ENCODE data around the gene L2HGDH.

L2HGDH gene

DNA sequence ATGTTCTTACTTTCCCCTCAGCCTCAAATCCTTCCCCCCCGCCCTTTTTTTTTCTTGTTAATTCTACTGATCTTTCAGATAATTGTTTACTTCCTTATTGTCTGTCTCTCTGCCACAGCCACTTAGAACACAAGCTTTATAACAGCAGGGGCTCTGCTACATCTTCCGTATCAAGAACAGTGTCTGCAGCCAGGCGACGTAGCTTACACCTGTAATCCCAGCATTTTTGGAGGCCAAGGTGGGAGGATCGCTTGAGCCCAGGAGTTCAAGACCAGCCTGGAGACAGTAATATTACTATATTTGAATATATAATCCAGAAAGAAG is 86.1 kb downstream of the L2HGDH start:
- peak; percentile 1 for DNase-seq

DNA sequence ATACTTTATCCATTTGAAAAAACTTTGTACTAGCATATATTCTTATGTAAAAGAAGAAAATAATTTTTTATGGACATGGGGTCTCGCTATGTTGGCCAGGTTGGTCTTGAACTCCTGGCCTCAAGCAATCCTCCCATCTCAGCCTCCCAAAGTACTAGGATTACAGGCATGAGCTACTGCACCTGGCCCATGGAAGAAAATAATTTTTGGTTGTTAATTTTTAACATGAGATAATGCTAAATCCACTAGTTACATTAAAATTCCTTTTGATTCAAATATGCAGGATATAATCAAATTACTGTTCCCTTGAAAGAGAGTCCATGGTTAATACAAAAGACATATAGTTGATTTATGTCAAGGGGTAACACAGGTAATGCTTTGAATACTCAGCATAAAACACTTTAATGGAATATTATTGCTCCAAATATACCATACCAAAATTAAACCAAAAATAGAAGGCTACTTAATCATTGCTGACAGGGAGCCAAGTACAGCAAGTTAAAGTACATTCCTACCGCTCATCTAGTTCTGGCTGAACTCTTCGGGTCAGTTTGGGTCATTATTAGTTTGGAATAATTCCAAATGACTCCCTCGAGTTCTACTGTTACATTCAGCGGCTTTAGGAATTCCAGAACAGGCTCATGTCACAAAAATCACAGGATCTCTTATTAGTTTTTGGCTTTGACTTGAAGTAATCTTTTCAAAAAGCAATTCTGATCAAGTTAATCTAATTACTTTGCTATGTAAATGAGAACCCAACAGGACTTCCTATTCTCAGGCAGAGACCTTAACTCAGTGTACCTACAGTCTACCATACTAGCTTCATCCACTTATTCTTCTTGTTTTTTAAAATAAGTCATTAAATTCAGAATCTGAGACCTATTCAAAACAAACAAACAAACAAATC is 86.7 kb downstream of the L2HGDH start:
- DNase-seq = no peak

DNA sequence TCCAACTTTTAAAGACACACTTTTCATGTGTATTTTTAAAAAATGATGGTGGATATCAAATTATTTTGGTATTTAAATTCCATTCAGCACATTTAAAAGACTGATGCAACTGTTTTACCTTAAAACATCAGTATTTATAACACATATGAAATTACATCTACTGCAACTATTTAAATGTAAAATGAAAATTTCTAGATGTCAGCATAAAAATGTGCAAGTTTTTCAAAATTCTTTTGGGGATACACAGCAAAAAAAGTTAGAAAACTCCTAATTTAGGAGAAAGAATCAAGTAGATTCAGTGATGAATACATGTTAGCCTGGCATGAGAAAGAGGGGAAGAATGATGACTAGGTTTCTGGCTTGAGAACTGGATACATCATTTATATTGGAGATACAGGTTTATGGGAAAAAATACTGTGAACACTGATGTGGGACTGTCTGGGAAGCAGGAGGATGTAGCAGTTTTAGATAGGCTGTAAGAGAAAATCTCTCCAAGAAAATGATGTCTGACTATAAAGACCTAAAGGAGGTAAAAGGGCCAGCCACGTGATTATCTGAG is 89.9 kb downstream of the L2HGDH start:
- no peak for DNase-seq

DNA sequence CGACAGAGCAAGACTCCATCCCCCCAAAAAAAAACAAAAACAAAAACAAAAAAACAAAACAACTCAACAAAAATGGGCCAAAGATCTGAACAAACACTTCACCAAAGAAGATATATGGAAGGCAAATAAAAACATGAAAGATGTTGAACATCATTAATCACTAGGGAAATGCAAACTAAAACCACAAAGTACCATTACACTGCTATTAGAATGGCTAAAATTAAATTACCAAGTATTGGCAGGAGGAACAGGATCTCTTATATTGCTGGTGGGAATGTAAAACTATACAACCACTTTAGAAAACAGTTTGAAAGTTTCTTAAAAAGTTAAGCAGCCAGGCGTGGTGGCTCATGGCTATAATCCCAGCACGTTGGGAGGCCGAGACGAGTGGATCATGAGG is 93.5 kb downstream of the L2HGDH start:
- DNase-seq = no peak

DNA sequence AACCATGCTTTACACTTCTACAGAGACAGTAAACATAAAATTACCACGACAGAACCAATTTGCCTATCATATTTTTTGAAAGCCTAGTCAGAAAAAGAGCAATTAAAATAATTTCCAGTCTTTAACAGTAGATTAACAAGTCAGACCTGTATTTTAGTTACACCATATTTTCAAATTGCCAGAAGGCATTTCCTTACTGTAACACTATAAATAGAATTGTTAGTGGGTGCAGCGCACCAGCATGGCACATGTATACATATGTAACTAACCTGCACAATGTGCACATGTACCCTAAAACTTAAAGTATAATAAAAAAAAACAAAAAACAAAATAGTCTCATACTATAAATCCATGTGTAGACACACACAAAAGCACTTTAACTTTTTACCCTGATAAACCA is 96.6 kb downstream of the L2HGDH start:
- DNase-seq = no peak

DNA sequence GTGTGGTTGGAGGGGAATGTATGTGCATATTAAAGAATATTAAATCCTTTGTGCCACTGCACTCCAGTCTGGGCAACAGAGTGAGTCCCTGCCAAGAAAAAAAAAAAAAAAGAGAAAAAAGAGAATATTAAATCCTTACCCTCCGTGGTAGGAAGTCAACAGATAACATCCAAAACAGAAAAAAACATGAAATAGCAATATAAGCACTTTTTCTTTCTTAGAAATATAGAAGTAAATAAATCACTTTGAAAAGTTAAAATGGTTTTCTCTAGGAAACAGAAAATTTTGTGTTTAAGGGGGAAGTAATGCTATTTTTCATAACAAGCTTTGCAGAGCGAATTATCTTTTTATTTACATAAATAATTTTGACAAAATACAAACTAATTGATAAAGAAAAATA is 98.2 kb downstream of the L2HGDH start:
- DNase-seq = no peak

DNA sequence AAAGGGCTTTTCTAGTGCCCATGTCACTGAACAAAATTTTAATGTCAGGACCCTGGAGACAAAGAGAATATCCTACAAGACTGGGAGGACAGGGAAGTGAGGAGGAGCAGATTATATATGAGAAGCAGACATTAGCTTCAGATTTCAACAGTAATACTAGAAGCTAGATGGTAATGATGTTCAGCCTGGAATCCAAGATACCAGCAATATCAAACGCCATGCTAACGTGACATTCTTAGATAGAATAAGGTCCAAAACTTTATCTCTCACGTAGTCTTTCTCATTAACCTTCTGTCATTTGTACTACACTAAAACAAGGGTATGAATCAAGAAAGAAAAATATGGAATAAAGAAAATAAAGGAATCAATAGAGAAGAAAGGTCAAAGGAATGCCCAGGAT is 99.3 kb downstream of the L2HGDH start:
- DNase-seq = no peak

DNA sequence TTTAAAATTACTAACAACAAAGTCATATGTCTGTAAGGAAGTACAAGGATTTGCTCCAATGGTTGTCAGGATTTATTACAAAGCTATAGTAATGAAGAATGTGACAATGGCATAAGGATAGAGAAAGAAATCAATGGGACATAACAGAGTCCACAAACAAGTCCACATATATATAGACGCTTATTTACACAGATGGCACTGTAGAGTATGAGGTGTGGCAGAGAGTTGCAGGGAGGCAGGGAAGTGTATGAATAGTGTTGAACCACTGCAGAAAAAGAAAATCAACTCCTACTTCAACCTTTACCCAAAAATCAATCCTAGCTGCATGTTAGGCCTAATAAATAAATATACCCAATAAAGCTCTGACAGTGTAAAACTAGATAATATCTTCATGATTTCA is 102.0 kb downstream of the L2HGDH start:
- DNase-seq = peak; percentile 65

DNA sequence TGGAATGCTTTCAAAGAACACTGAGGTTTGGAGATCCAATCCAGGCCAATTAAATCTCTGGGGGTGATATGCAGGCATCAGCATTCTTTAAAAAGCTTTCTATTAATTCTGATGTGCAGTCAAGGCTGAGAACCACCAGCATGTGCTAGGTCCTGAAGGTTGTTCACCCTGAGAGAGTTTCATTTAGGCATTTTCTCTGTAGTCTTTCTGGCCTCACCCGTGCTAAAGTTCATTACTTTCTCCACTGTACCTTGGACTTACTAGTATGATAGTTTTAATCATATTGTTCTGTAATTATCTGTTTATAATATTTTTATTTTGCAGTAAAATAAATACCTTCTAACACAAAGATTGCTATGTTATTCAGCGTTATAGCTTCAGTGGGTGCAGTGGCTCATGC is 113.5 kb downstream of the L2HGDH start:
- no peak for DNase-seq

DNA sequence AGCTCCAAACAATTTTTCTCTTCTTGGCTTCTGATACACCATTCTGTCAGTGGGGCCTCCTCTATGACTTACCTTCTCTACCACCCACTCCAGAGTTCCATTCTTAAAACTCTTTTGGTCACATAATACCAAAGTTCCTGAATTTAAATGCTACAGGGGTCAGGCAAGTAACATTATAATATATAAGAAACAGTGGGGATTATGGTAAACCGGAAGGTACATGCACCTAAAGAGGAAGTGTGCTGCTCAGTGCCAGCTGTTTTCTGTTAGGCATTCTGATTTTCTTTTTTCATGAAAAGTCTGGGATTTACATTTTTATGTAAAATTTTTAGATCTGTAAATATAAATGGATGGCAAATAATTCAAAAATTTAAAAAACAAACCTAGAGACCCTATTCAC is 120.5 kb downstream of the L2HGDH start:
- DNase-seq = no peak

Measured in DMS53 (cell line).